ENCODE results near the gene SPNS3.

Gene SPNS3

DNA sequence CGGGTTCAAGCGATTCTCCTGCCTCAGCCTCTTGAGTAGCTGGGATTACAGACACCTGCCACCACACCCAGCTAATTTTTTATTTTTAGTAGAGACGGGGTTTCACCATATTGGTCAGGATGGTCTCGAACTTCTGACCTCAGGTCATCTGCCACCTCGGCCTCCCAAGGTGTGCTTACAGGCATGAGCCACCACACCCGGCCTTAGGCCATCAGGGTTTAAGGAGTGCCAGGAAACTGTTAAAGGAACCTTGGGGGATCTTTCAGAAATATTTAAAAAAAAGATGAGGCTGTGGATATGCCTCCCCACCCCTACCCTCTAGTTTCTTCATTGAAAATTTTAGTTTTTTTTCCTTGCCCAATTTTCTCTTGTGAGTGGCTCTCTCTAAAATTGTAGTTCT, 35.9 kb upstream of the SPNS3 start:
- H3K27ac ChIP-seq (ENCODE audit: extremely low read depth, low read depth, low read length) = no peak overlapping the region
- H3K4me1 ChIP-seq (ENCODE audit: control insufficient read depth, insufficient read depth, low read length) = no peaks in the 10 kb centered on the region
- H3K9me3 ChIP-seq (ENCODE audit: control insufficient read depth, insufficient read depth, low read depth, low read length) = no peaks in the 10 kb centered on the region
- no peak overlapping the region for H3K4me3 ChIP-seq (ENCODE audit: low read depth, low read length)
- TF ChIP-seq ZNF514 (tag by site-specific recombination; IDR thresholded peaks at IDR 0.05) = no peak
- TF ChIP-seq, protein P1, sequence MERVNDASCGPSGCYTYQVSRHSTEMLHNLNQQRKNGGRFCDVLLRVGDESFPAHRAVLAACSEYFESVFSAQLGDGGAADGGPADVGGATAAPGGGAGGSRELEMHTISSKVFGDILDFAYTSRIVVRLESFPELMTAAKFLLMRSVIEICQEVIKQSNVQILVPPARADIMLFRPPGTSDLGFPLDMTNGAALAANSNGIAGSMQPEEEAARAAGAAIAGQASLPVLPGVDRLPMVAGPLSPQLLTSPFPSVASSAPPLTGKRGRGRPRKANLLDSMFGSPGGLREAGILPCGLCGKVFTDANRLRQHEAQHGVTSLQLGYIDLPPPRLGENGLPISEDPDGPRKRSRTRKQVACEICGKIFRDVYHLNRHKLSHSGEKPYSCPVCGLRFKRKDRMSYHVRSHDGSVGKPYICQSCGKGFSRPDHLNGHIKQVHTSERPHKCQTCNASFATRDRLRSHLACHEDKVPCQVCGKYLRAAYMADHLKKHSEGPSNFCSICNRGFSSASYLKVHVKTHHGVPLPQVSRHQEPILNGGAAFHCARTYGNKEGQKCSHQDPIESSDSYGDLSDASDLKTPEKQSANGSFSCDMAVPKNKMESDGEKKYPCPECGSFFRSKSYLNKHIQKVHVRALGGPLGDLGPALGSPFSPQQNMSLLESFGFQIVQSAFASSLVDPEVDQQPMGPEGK (tag by site-specific recombination; IDR thresholded peaks at IDR 0.05) = no peak
- TF ChIP-seq ZNF621 (tag by site-specific recombination; IDR thresholded peaks at IDR 0.05) = no peak
- TF ChIP-seq ZNF391 (tag by site-specific recombination; IDR thresholded peaks at IDR 0.05; ENCODE audit: borderline replicate concordance, low read depth) = no peak
- TF ChIP-seq, protein P2, sequence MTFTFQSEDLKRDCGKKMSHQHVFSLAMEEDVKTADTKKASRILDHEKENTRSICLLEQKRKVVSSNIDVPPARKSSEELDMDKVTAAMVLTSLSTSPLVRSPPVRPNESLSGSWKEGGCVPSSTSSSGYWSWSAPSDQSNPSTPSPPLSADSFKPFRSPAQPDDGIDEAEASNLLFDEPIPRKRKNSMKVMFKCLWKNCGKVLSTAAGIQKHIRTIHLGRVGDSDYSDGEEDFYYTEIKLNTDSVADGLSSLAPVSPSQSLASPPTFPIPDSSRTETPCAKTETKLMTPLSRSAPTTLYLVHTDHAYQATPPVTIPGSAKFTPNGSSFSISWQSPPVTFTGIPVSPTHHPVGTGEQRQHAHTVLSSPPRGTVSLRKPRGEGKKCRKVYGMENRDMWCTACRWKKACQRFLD (tag by site-specific recombination; IDR thresholded peaks at IDR 0.05) = no peak
- no peak for TF ChIP-seq MEIS1 (CRISPR knock-in tag; IDR thresholded peaks at IDR 0.05; ENCODE audit: borderline replicate concordance)
- no peak for TF ChIP-seq ZNF366 (tag by site-specific recombination; conservative IDR thresholded peaks at IDR 0.05)
- no peak for TF ChIP-seq ZXDB (tag by site-specific recombination; IDR thresholded peaks at IDR 0.05)
- TF ChIP-seq ZNF16 (tag by site-specific recombination; IDR thresholded peaks at IDR 0.05; ENCODE audit: low read depth) = no peak
- TF ChIP-seq ZNF140 (tag by site-specific recombination; IDR thresholded peaks at IDR 0.05) = no peak
- TF ChIP-seq, protein P3, sequence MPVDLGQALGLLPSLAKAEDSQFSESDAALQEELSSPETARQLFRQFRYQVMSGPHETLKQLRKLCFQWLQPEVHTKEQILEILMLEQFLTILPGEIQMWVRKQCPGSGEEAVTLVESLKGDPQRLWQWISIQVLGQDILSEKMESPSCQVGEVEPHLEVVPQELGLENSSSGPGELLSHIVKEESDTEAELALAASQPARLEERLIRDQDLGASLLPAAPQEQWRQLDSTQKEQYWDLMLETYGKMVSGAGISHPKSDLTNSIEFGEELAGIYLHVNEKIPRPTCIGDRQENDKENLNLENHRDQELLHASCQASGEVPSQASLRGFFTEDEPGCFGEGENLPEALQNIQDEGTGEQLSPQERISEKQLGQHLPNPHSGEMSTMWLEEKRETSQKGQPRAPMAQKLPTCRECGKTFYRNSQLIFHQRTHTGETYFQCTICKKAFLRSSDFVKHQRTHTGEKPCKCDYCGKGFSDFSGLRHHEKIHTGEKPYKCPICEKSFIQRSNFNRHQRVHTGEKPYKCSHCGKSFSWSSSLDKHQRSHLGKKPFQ (tag by site-specific recombination; IDR thresholded peaks at IDR 0.05) = no peak
- TF ChIP-seq ZNF654 (tag by site-specific recombination; IDR thresholded peaks at IDR 0.05; ENCODE audit: low read depth) = no peak
- TF ChIP-seq ZNF600 (tag by site-specific recombination; IDR thresholded peaks at IDR 0.05) = no peak
- TF ChIP-seq ZNF114 (tag by site-specific recombination; IDR thresholded peaks at IDR 0.05) = no peak
- TF ChIP-seq ZNF169 (tag by site-specific recombination; IDR thresholded peaks at IDR 0.05) = no peak
- no peak for TF ChIP-seq ZBTB1 (tag by site-specific recombination; IDR thresholded peaks at IDR 0.05)
- TF ChIP-seq, protein P4, sequence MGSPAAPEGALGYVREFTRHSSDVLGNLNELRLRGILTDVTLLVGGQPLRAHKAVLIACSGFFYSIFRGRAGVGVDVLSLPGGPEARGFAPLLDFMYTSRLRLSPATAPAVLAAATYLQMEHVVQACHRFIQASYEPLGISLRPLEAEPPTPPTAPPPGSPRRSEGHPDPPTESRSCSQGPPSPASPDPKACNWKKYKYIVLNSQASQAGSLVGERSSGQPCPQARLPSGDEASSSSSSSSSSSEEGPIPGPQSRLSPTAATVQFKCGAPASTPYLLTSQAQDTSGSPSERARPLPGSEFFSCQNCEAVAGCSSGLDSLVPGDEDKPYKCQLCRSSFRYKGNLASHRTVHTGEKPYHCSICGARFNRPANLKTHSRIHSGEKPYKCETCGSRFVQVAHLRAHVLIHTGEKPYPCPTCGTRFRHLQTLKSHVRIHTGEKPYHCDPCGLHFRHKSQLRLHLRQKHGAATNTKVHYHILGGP (tag by site-specific recombination; IDR thresholded peaks at IDR 0.05) = no peak
- TF ChIP-seq ZNF747 (tag by site-specific recombination; IDR thresholded peaks at IDR 0.05) = no peak
- no peak for TF ChIP-seq SETDB1 (IDR thresholded peaks at IDR 0.05; ENCODE audit: insufficient read length, low read length)
- TF ChIP-seq OSR2 (tag by site-specific recombination; IDR thresholded peaks at IDR 0.05) = no peak
- H3K36me3 ChIP-seq (ENCODE audit: control insufficient read depth in 2 of 2, insufficient read depth in 1 of 2, low read length in 2 of 2) = no peaks in the 10 kb centered on the region
- ChIA-PET CTCF (no interaction called here), POLR2A (no interaction called here)

DNA sequence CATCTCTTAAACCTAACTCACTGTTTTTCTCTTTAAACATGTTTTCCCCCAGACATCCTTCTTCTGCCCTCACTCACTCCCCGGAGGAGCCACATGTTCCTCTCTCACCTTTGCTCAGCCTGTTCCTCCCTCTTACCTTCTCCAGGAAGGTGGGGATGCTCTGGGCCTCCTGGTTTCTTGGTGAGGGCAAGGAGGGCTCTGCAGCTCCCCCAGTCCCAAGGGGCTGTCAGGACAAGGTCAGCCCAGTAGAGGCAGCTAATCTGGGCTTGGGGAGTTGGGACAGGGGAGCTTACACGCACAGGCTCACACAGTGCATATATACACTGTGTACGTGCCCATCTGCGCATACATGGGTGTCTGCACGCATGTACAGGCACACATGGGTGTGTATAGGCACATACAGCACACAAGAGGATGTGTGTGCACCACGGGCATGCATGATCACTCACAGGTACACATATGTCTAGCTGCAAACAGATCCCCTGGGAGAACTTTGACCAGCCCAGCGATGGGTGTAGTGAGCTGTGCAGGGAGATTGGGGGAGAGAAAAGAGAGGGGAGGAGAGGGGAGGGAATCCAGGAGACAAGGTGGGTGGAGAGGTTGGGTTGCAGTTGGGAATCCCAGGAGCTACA, 28.6 kb upstream of the SPNS3 start:
- H3K9me3 ChIP-seq (ENCODE audit: control insufficient read depth, insufficient read depth, low read depth, low read length) = no peaks in the 10 kb centered on the region
- TF ChIP-seq, protein P5, sequence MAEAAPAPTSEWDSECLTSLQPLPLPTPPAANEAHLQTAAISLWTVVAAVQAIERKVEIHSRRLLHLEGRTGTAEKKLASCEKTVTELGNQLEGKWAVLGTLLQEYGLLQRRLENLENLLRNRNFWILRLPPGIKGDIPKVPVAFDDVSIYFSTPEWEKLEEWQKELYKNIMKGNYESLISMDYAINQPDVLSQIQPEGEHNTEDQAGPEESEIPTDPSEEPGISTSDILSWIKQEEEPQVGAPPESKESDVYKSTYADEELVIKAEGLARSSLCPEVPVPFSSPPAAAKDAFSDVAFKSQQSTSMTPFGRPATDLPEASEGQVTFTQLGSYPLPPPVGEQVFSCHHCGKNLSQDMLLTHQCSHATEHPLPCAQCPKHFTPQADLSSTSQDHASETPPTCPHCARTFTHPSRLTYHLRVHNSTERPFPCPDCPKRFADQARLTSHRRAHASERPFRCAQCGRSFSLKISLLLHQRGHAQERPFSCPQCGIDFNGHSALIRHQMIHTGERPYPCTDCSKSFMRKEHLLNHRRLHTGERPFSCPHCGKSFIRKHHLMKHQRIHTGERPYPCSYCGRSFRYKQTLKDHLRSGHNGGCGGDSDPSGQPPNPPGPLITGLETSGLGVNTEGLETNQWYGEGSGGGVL (tag by site-specific recombination; IDR thresholded peaks at IDR 0.05) = peak; percentile 52; the same call in 1 of the 2 replicates
- no peak for TF ChIP-seq ZNF701 (tag by site-specific recombination; IDR thresholded peaks at IDR 0.05)
- ChIA-PET POLR2A (no interaction called here), CTCF (interaction anchor here (0.9 to 4.8 kb wide), 3 partner anchors 160 to 205 kb away, joined by 3 to 25 read pairs (median 3); no protein-coding TSS in a partner anchor)
- H3K4me1 ChIP-seq (ENCODE audit: control insufficient read depth, insufficient read depth, low read length) = no peaks in the 10 kb centered on the region
- H3K36me3 ChIP-seq (ENCODE audit: control insufficient read depth in 2 of 2, insufficient read depth in 1 of 2, low read length in 2 of 2) = no peaks in the 10 kb centered on the region
- H3K27ac ChIP-seq (ENCODE audit: extremely low read depth, low read depth, low read length) = no peak overlapping the region
- no peak overlapping the region for H3K4me3 ChIP-seq (ENCODE audit: low read depth, low read length)

All from HEK293 (cell line).